NCI-H748 treated with DMSO at 0.1 percent for 48 hours (cell line): ENCODE results near the gene RASAL1.

Experiments
- DNase-seq: peaks from one replicate; lab custom pipeline; 2025; lab: John Stamatoyannopoulos, UW

Gene RASAL1

DNA sequence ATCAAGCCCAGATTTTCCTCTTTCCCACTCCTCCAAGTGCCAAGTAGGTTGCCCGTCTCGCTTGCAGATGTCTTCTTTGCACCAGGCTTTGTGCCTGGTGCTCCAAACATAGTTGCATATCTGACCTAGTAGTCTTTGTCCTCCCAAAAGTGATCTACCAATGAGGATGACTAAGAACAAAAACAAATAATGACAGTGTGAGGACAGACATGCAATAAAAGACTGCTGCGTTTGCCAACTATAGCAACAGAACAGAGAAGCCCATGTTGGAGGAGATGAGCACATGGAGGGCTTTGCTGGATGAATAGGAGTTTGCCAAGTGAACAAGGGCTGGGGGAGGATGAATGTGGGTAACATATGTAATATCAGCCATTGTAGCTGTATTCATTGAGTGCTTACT is 63.4 kb downstream of the RASAL1 start:
- no peak for DNase-seq

DNA sequence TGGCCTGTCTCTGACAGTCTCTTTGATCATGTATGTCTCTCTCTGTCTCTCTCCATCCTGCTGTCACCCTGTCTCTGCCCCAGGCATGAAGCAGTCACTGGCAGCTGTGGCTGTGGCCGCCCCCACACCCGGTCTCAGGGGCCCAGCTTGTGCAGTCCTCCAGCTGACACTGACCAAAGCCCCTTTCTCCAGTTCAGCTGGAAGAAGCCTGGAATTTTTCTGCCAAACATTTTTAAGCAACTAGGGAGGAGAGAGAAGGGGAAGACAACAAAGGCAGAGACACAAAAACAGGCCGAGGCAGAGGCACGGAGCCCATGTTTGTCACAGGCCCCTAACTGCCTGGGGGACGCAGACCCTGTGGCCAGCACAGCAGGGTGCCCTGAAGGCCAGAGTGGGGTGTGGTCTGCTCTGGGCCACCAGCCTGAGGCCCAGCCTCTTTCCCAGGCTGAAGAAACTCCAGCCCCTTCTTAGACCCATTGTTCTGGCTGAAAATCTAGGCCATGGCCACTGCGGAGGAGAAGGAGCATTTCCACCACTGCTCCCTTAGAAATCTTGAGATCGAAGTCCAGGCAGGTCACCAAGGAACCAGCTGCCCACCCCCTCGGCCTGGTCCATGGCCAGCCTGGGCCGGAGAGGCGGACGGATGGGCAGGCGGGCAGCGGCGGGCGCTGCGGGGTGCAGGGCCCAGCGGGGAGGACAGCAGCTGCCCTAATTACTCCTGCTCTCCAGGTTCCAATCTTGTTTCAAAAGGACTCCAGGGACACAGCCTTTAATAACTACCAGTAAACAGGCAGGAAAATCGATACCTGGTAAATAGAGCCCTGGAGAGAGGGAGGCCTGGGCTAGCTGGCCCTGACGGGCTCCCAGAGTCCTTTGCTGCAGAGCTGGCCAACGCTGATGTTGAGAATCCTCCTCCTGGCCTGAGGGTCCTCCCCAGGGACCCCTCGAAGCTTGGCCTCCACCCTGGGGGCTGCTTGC is 64.1 kb downstream of the RASAL1 start:
- DNase-seq, result peak; percentile 68

DNA sequence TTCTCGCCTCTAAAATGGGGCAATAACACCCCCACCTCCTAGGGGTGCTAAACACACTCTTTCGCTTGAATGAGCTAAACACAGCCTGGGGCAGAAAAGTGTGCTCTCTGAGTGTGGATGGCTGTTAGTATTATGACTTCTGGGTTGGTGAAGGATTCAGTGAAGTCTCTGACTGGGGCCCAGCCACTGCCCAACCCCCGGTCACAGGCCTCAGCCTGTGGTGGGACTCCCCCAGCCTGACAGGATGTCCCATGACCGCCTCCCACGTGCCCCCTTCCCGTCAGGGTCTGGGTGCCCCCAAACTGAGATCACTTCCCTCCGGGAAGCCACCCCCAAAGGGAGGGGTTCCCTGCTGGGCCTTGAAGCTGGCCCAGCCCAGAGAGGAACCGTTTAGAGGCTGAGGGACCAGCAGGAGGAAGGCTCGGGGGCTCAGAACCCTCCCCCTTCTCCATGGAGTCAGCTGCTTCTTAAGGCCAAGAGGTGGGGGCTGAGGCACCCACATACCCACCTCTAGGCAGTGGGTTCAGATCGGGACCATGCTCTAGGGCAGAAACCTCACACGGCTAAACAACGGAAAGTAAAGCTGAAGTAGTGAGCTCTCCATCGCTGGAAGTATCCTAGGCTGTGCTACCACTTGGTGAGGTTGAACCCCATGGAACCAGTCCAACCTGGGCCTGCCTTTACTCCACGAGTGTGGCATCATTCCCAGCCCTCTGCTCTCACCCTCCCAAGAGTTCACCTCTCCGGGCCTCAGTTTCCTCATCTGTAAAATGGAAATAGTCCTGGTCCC is 65.2 kb downstream of the RASAL1 start:
- no peak for DNase-seq

DNA sequence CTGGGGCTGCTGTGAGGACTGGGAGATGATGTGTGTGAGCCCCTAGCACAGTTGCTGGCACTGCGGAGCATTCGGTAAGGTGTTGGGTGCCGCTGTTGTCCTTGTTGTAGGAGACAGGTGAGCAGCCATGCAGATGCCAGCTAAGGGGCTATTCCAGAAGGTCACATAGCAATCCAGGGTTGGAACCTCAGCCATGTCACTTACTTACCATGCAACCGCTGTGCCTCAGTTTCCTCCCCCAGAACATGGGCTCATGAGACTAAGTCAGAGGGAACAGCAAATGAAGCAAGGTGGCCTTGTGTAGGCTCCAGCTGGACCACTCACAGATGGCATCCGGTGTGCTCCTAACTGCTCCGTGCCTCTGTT is 65.8 kb downstream of the RASAL1 start:
- DNase-seq, result no peak

DNA sequence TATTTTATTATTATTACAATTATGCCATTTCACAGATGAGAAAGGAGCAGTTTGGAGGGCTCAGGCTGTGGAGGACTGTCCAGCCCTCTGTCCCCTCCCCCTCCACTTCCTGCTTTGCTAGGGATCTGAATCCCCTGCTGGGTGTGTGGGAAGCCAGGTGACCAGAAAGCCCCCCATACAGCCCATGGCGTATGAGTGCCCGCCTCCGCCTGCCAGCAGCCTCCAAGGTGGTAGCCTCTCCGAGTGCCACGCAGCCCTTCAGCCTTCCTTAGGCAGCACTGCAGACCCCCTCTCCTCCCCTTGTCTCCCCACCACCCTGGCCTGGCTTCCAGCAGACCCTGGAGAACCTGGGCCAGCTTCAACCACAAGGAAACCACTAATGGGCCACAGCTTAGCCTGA is 66.4 kb downstream of the RASAL1 start:
- no peak for DNase-seq

DNA sequence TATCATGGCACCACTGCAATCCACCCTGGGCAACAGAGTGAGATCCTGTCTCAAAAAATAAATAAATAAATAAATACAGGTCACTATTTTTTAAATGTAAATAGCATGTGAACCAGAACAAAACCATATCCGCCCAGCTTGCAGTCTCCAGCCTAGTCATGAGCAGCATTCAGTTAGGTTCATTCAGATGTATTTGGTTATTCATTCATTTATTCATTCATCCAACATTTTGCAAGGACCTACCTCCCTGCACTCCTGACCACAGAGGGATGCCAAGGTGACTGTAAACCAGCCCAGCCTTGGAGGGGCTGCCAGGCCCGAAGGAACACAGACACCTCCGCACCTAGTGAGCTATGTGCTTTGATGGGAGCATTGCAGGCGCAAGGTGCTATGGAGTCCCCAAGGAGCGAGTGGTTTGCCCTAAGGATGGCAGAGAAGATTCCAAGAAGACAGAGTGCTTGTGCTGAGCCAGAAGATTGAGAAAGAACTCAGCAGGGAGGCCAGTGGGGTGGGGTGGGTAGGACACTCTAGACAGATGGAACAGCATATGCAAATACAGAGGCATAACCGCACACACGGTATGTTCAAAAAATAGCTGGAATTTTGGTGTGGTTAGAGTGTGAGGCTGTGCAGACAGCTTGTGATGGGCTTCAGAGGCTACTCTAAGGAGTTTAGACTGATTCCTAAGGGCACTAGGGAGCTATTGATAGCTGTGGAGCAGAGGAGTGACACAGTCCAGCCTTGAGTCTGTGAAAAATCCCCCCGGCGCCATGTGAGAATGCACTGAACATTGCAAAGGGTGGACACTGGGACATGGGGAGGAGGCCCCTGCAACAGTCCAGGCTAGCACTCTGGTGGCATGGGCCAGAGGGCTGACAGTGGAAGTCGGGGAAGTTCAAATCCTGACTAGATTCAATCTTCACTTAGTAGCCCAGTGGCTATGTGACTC is 67.3 kb downstream of the RASAL1 start:
- no peak for DNase-seq

DNA sequence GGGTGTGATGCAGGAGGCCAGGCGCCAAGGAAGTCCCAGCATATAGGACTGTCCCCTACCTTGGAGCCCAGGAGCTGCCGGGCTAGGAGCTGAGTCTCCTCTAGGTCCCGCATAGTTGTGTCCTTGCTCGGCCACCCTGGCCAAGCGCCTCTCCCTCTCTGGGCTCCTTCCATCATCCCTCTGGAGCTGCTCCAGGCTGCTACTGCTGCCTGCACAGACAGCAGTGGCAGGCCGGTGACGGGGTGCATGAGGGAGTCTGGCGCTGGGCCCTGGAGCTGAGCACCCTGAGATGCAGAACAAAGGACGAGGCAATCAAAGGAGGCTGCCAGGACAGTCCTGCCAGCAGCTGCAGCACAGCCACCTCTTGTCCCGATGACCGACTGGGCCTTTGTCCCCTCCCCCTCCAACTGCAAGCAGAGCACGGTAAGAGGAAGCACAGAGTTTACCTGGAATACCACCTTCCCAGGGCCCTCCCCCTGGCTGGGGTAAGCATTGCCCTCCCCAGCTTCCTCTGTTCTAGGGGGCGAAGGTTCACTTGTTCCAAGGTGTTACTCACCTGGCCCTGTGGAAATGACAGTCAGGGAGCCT is 68.7 kb downstream of the RASAL1 start:
- no peak for DNase-seq

DNA sequence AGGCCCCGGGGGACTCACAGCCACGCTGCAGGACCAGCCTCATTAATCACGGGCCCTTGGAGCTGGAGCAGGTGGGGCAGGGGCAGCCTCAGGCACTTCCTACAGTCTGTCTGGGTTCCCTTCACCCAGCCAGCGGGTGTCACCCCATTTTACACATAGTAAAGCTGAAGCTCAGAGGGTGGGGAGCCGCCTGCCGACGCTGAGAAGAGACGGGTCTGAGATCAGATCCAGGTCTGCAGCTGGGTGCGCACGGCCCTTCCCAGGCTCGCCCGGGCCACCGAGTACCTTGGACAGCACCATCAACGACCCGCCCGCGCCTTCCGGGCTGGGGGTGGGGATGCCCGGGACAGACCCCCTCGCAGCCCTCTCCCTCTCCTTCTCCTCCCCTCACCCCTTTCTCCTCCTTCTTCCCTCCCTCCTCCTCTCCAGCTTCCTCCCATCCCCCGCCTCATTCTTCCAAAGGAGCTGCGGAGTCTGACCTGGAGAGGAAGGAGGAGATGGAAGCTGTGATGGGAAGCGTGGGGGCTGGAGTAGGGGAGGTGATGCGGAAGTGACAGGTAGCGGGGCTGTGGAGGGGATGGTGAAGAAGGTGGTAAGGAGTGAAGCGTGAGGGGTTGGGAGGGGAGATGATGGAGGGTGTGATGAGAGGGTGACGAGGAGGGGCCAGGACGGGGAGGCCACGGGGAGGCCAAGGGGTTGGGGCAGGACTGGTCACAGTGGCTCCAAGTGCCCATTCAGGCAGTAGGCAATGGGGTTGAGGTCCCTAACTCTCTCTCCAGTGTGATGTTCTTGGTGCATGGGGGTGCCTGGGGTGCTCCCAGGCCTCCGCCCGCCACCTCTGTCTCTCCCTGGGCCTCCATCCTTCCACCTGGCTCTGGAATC is 70.2 kb downstream of the RASAL1 start:
- no peak for DNase-seq

DNA sequence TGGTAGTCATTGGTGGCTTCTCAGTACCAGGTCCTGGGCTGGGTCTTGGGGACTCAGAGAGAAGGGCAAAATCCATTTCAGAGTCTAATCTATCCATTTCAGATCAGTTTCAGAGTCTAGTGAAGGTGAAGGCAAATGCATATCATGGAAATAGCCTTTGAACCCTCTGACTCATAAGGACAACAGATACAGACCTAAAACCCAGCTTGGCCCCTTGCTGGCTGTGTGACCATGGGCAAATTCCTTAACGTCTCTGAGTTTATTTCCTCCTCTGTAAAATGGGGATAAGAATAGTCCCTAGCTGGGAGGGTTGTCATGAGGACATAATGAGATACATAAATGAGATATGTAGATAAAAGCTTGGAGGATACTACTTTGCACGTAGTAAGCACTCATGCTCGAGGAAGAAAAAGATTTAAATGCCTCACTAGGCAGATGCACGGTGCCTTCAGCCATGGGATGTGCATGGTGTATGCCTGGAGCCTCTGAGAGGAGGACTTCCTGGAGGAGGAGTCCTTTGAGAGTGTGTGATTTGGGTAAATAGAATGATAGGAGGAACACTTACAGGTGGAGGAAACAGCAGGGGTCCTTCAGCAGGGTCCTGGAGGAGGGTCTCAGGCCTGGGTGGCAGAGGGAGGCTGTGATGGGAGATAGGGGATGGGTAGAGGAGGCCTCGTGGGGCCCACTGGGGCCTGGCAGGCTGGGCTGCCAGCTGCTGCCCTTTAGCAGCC is 71.0 kb downstream of the RASAL1 start:
- DNase-seq, result no peak

DNA sequence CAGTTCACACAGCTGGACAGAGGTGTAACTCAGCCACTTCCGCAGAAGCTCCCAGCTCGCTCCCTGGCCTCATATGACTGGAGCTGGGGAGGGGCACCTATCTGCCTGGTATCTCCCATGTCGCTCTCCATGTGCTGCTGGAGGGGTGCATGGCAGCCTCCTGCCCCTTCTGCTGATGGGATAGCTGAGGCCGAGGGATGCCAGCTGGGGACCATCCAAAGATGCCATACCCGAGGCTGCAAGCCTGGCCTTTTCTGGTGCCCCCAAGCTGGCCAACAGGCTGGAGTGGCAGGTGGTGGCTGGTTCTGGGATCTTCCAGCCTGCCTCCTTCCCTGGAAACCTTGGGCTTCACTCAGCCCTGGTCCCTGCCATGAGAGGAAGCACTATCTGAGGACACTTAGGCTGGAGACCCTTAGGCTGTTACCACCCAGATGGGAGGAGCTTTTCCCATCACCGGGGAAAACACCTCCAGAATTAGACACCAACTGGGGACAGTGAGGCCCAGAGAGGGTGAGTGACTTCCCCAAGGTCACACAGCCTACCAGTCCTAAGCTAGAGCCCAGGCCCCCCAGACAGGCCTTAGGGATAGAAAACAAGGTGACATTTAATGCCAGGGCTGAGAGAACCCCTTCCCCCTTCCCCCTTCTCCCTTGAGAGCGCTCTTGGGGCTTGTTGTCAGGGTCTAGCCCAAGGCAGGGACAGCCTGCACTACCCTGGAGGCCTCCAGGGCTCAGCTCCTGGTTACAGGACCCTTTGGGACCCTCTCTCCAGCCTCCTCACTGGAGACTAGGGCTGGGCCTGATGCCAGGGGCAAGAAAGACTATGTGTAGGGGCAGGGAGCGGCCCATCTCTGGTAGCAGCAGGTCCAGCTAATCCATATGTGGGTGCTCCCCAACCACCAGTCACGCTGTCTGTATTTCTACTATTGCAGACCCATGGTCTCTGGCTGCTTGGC is 71.9 kb downstream of the RASAL1 start:
- no peak for DNase-seq

DNA sequence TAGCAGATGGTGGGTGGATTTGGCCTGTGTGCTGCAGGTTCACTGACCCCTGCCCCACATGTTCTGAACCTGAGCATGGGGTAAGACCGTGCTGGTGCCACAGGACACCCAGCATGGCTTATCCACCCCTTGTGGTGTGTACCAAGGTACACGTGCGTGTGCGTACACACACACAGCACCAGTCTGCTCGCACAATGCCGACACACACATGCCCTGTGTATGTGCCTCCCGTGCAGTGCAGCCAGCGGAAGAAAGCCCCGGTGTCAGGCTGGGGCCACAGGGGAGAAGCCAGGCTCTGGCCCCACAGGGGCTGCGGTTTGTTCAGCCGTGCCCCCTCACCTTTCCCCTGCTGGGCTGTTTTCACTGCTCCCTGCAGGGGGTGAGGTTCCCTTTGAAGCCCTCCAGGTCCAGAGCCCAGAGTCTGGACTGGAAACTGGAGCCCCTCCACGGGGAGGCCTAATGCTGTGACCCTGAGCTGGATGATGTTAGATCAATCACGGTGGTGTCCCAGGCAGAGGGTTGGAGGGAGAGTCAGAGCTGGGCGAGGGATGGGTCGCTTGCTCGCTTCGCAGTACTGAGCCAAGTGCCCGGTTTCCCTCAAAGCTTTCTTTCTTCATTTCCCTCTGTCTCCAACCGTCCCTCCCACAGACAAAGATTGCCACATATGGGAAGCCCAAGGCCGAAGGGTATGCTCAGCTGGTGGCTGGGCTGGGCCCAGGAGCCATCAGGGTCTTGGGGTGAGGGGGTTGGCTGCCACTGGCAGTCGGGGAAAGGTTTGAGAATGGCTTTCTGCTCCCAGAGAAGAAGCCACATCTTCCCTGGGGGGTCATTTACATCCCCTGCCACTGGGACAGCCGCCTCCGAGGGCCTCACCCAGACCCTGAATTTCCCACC is 72.8 kb downstream of the RASAL1 start:
- DNase-seq, result no peak

DNA sequence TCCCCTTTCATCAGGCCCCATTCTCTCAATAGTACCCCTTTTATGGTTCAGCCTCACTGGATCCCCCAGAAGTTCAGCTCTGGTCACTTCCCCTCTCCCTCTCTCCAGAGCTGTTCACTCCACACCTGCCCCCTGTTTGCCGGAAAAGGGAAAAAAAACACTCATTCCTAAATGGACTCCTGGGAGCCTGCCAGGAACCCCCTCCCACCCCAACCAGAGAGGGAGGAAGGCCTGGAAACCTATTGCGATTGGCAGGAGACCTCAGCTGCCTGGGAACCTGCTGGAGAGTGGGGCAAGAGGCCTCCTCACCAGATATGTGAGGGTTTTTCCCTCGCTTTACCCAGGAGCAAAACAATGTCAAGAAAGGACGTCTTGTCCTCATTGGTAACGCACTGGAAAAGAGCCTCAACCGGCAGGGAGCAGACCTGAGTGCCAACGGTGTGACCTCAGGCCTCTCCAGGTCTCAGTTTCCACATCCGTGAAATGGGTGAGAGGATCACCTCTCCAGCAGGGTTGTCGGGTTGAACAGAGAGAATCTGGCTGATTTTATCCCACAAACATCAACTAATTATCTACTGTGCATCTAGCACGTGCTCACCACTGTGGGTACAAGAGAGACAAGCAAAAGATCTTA is 74.4 kb downstream of the RASAL1 start:
- DNase-seq, result no peak

DNA sequence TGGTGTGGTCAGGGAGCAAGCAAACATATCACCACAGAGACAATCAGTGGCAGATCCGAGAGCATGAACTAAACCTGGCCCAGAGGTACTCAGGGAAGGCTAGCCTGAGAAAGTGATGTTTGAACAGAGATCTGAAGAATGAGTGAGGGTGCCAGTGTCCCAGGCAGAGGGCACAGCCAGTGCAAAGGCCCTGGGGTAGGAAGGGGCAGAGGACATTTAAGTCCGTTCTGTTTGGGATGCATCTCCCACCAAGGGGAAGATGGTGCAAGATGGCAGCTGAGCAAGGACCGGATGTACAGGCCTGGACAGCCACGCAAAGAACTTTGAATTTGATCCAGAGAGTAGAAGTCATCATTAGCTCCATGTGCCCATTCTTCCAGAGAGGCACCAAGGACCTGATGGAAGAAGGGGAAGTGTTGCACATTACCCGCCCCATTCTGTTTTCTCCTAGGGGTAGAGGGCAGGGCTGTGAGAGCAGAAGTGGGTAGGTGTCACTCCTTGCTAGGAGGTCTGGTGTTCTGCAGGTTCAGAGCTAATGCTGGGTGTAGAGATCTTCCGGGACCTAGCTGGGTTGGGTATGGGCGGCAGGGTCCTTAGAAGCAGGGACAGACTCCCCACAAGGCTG is 75.1 kb downstream of the RASAL1 start:
- DNase-seq, result no peak

DNA sequence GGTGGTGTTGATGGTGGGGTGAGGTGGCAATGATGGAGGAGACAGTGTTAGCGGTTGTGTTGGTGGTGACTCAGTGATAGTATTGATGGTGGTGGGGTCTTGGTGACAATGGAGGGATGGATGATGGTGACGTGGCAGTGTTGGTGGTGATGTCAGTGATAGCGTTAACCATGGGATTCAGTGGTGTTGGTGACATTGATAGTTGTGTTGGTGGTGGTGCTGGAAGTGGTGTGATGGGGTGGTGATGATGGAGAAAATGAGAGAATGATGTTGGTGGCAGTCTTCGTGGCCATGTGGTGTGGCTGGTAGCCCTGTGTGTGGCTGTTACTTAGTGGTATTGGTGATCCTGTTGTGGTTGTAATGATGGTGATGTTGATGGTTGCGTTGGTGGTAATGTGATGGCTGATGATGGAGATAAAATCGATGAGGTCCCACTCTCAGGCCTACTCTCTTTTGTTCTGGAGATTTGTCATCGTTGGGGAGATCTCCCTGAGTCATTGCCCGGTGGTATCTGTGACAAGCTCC is 76.4 kb downstream of the RASAL1 start:
- DNase-seq, result no peak

DNA sequence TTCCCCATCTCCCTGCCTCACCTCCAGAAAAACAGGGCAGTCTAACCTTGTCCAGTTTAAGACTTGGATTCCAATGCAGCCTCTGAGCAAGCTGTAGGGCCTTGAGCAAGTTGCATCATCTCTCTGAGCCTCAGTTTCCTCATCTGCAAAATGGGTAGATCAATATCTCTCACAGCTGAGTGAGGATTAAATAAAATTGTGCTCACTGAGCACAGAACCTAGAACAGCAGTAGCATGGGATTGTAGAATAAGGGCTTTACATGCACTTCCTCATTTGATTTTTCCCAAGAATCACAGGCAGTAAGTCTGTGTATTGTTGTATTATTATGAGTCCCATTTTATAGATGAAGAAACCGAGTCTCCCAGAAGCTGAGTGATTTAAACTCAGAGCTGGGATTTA is 77.0 kb downstream of the RASAL1 start:
- DNase-seq, result no peak
